Upper lobe of left lung (tissue), 6 donors: ENCODE results near the gene NOSTRIN. TPM values are rescaled to one million over a fixed set of nuclear protein-coding genes. Genes with fewer than 3 reads are reported as not detected.

Experiments
- ATAC-seq, 2 donors: fragments of 200-7000 bp; cut with Tn5 transposase; one replicate each; pipeline ENCODE4 v1.9.1; 2022; ENCODE audit warnings: mild to moderate bottlenecking in 2 of 2, moderate library complexity in 2 of 2; ENCODE audit not compliant: low FRiP score in 2 of 2
- DNase-seq, 2 donors: peaks; one replicate each; pipeline ENCODE4 v3.0.0-alpha.2; 2019 to 2020
- H3K27ac ChIP-seq, 4 donors: fragments of 200-600 bp; sonication (generic); one replicate each; pipeline ENCODE4 v1.5.1; 2016 to 2019
- H3K27me3 ChIP-seq, 4 donors: fragments of 200-600 bp; sonication (generic); one replicate each; pipeline ENCODE4 v1.5.1; 2017 to 2019
- H3K36me3 ChIP-seq, 4 donors: fragments of 200-600 bp; sonication (generic); one replicate each; pipeline ENCODE4 v1.5.1; 2016 to 2019
- H3K4me1 ChIP-seq, 4 donors: fragments of 200-600 bp; sonication (generic); one replicate each; pipeline ENCODE4 v1.5.1; 2018 to 2019
- H3K4me3 ChIP-seq, 4 donors: fragments of 200-600 bp; sonication (generic); one replicate each; pipeline ENCODE4 v1.5.1; 2017 to 2019; ENCODE audit warnings: mild to moderate bottlenecking in 2 of 4, moderate library complexity in 1 of 4
- H3K9me3 ChIP-seq, 4 donors: fragments of 200-600 bp; sonication (generic); one replicate each; pipeline ENCODE4 v1.5.1; 2018 to 2019
- EP300 ChIP-seq, 4 donors: sonication (generic); formaldehyde crosslinking; IDR thresholded peaks; one replicate each; pipeline ENCODE4 v1.5.1; 2017; ENCODE audit warnings: antibody characterized with exemption in 4 of 4, control low read depth in 2 of 4
- POLR2A ChIP-seq, 4 donors: fragments of 450-650 bp; IDR thresholded peaks; one replicate each; pipeline ENCODE4 v1.5.1; 2016 to 2017; ENCODE audit warnings: antibody characterized with exemption in 4 of 4, mild to moderate bottlenecking in 2 of 4
- POLR2AphosphoS5 ChIP-seq, 2 donors: sonication (generic); formaldehyde crosslinking; IDR thresholded peaks; one replicate each; pipeline ENCODE4 v1.5.1; 2017; ENCODE audit warnings: antibody characterized with exemption in 2 of 2
- WGBS, 2 donors: methylation state at CpG; one replicate each; pipeline ENCODE4 v1.1.5; 2017 to 2018; 5-methylcytosine and 5-hydroxymethylcytosine counted together
- total RNA-seq, 6 donors: library from RNA; depleted of rRNA in 4 of 6; stranded (reverse); fragments of >200 nt in 4 of 6; gene quantifications; one replicate each; pipeline versions ENCODE4 v1.1.0 to v1.2.1, GENCODE V29; 2016 to 2021
- TF ChIP-seq, protein P1 (sequence below), 6 experiments: fragments of 450-650 bp in 4 of 6; fragments of 200-600 bp in 2 of 6; sonication (generic) in 2 of 6; IDR thresholded peaks; one replicate each; pipeline ENCODE4 v1.5.1; 2016 to 2019; ENCODE audit warnings: antibody characterized with exemption in 6 of 6
- donor health status: DM: no; HTN: no; CAD: no; lungs with moderate emphysema.
- donor health status: DM: no; HTN: yes; CAD: no; lungs with severe emphysema.

Gene NOSTRIN
- total RNA-seq, 6 donors from 2014 or later: 33.5 to 110 (median 39.6) TPM

DNA sequence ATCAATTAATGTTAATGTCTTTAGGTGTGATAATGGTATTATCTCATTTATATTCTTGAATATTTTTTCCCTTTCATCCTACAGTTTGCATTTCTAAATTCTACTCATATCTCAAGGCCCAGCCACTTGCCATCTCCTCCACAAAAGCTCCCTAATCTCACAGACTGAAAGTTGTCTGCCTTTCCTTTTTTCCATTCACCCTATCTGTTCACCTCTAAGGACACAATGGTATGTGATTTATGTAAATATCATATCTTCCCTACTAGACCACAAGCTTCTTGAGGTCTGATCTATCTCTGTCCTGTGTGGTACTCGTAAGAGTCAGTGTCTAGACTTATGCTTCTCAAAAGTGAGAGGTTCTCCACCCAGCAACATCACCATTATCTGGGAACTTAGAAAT is 91.7 kb downstream of the NOSTRIN start:
- Histone ChIP-seq H3K27me3 (no peaks in the 10 kb centered on the region), H3K9me3 (no peaks in the 10 kb centered on the region), H3K4me1 (peaks cover 0 to 12% (median 5%) of the 10 kb centered on the region in 4 donors), H3K4me3 (no peak overlapping the region), H3K36me3 (no peaks in the 10 kb centered on the region), H3K27ac (no peak overlapping the region)
- ATAC-seq (no peak), DNase-seq (no peak)
- WGBS, 2 donors: 87 to 90% methylated on average over 1 of the region's 1 CpG
- no peak for TF ChIP-seq POLR2AphosphoS5 (IDR thresholded peaks at IDR 0.05)
- TF ChIP-seq, protein P1, sequence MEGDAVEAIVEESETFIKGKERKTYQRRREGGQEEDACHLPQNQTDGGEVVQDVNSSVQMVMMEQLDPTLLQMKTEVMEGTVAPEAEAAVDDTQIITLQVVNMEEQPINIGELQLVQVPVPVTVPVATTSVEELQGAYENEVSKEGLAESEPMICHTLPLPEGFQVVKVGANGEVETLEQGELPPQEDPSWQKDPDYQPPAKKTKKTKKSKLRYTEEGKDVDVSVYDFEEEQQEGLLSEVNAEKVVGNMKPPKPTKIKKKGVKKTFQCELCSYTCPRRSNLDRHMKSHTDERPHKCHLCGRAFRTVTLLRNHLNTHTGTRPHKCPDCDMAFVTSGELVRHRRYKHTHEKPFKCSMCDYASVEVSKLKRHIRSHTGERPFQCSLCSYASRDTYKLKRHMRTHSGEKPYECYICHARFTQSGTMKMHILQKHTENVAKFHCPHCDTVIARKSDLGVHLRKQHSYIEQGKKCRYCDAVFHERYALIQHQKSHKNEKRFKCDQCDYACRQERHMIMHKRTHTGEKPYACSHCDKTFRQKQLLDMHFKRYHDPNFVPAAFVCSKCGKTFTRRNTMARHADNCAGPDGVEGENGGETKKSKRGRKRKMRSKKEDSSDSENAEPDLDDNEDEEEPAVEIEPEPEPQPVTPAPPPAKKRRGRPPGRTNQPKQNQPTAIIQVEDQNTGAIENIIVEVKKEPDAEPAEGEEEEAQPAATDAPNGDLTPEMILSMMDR (IDR thresholded peaks at IDR 0.05): no peak
- no peak for TF ChIP-seq POLR2A (IDR thresholded peaks at IDR 0.05)
- no peak for TF ChIP-seq EP300 (IDR thresholded peaks at IDR 0.05)

DNA sequence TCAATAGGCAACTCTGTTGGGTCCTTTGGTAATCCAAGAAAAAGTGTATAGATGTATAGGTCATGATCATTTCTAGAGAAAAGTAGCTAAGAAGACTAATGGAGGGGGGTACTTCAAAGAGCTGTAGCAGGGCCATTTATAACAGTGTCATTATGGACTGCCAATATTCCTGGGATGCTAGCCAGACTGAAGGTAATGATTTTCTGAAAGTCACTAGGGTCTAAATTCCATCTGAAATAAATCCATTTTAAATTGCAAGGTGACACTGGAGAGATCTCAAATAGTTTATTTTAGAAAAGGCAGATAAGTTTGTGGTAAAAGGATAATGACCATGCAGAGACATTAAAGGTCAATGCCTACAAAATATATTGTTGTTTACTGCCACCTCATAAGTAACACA is 92.3 kb downstream of the NOSTRIN start:
- Histone ChIP-seq H3K4me3 (no peak overlapping the region), H3K4me1 (peaks cover 0 to 12% (median 3%) of the 10 kb centered on the region in 4 donors), H3K27ac (no peak overlapping the region), H3K27me3 (no peaks in the 10 kb centered on the region), H3K36me3 (no peaks in the 10 kb centered on the region), H3K9me3 (no peaks in the 10 kb centered on the region)
- ATAC-seq (no peak), DNase-seq (no peak)
- TF ChIP-seq, protein P1 (IDR thresholded peaks at IDR 0.05): no peak
- TF ChIP-seq EP300 (IDR thresholded peaks at IDR 0.05) (no peak), POLR2AphosphoS5 (IDR thresholded peaks at IDR 0.05) (no peak), POLR2A (IDR thresholded peaks at IDR 0.05) (no peak)

DNA sequence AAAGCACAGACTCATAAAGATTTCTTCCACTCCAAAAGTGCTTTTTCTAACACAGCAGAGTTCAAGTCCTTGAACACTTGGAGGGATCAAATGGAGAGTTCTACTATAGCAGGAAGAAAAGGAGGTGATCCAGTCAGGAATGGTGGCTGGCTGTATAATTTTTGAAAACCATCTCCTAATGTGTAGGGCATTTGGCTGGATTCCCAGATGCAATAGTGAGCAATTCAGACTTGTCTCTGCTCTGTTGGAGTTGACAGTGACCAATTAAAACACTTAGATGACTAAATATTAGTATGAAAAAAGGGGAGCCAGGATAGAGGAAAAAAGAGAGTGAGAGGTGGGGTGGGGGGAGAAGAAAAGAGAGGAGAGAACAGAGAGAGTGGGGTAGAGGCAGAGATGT is 93.3 kb downstream of the NOSTRIN start:
- H3K36me3 ChIP-seq: no peaks in the 10 kb centered on the region
- ATAC-seq (no peak), DNase-seq (no peak)
- peaks cover 0 to 1% (median 0%) of the 10 kb centered on the region in 4 donors for H3K4me1 ChIP-seq
- TF ChIP-seq, protein P1 (IDR thresholded peaks at IDR 0.05): no peak
- no peak for TF ChIP-seq POLR2AphosphoS5 (IDR thresholded peaks at IDR 0.05)
- no peak for TF ChIP-seq EP300 (IDR thresholded peaks at IDR 0.05)
- no peak for TF ChIP-seq POLR2A (IDR thresholded peaks at IDR 0.05)
- no peaks in the 10 kb centered on the region for H3K27me3 ChIP-seq
- H3K4me3 ChIP-seq: no peak overlapping the region
- no peaks in the 10 kb centered on the region for H3K9me3 ChIP-seq
- no peak overlapping the region for H3K27ac ChIP-seq

DNA sequence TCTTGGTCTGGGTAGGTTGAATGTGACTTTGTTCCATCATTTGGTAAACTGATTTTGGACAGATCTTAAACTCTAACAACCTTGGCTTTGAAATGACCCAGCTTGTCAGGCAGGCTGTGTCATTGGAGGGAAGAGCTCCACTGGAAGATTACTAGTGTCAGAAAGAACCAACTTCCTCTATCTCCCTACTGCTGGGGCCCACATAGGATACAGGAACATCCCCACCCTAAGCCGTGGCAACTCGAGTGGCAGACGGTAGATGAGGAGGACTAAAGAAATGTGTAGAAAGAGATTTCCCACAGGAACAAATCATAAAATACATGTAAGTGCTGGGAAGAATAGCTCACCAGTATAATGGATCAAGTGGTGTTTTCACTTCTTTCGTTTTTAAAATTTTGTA is 94.3 kb downstream of the NOSTRIN start:
- Histone ChIP-seq H3K27me3 (no peaks in the 10 kb centered on the region), H3K36me3 (no peaks in the 10 kb centered on the region), H3K4me1 (no peaks in the 10 kb centered on the region), H3K9me3 (no peaks in the 10 kb centered on the region), H3K27ac (no peak overlapping the region), H3K4me3 (no peak overlapping the region)
- no peak for DNase-seq
- no peak for ATAC-seq
- WGBS, 2 donors: 74 to 80% methylated on average over 4 of the region's 4 CpGs
- TF ChIP-seq POLR2AphosphoS5 (IDR thresholded peaks at IDR 0.05) (no peak), POLR2A (IDR thresholded peaks at IDR 0.05) (no peak), EP300 (IDR thresholded peaks at IDR 0.05) (no peak)
- TF ChIP-seq, protein P1 (IDR thresholded peaks at IDR 0.05): no peak

DNA sequence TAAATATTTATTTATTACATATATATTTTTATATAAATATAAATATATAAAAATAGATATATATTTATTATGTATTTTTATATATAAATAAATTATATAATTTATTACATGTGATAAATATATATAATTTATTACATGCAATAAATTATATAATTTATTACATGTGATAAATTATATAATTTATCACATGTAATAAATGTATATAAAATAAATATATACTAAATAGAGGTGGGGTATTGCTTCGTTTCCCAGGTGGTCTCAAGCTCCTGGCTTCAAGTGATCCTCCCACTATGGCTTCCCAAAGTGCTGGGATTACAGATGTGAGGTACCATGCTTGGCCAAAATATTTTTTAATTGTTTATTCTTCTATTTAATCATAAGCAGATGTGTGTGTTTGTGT is 95.0 kb downstream of the NOSTRIN start:
- 85 to 90% methylated on average over 1 of the region's 1 CpG for WGBS, 2 donors
- no peak for ATAC-seq
- DNase-seq: no peak
- Histone ChIP-seq H3K4me1 (no peaks in the 10 kb centered on the region), H3K27me3 (no peaks in the 10 kb centered on the region), H3K27ac (no peak overlapping the region), H3K9me3 (no peaks in the 10 kb centered on the region), H3K4me3 (no peak overlapping the region), H3K36me3 (no peaks in the 10 kb centered on the region)
- TF ChIP-seq EP300 (IDR thresholded peaks at IDR 0.05) (no peak), POLR2A (IDR thresholded peaks at IDR 0.05) (no peak), POLR2AphosphoS5 (IDR thresholded peaks at IDR 0.05) (no peak)
- TF ChIP-seq, protein P1 (IDR thresholded peaks at IDR 0.05): no peak
